ENCODE data around the gene DBN1.

GRCh38 chr5:177431317-177432142 lies 41.9 kb downstream of the DBN1 start:
- no peak for TF ChIP-seq EZH2phosphoT487 (IDR thresholded peaks at IDR 0.05; ENCODE audit: insufficient read depth, low read depth)
- TF ChIP-seq EZH2 (IDR thresholded peaks at IDR 0.05; ENCODE audit: insufficient read depth, poor library complexity, severe bottlenecking) = no peak

Measured in GM23248 (cell line).